ENCODE measurements around the gene PTPRC.

The PTPRC gene

GRCh38 chr1:198680174-198680875 is 41.5 kb downstream of the PTPRC start:
- Histone ChIP-seq H3K4me1 (ENCODE audit: control insufficient read depth, insufficient read depth, low read length) (peaks cover 2% of the 10 kb centered on the region; the same call in 1 of the 2 replicates), H3K27ac (ENCODE audit: extremely low read depth, low read depth, low read length) (no peak overlapping the region), H3K4me3 (ENCODE audit: low read depth, low read length) (no peak overlapping the region), H3K36me3 (ENCODE audit: control insufficient read depth in 2 of 2, insufficient read depth in 1 of 2, low read length in 2 of 2) (no peaks in the 10 kb centered on the region), H3K9me3 (ENCODE audit: control insufficient read depth, insufficient read depth, low read depth, low read length) (no peaks in the 10 kb centered on the region)
- POLR2A ChIA-PET, result no interaction called here
- CTCF ChIA-PET, result no interaction called here
- TF ChIP-seq PRDM6 (tag by site-specific recombination; IDR thresholded peaks at IDR 0.05) (no peak), ZBTB21 (tag by site-specific recombination; IDR thresholded peaks at IDR 0.05) (no peak), GLIS2 (tag by site-specific recombination; IDR thresholded peaks at IDR 0.05) (no peak), ZBTB1 (tag by site-specific recombination; IDR thresholded peaks at IDR 0.05) (no peak), YY2 (tag by site-specific recombination; IDR thresholded peaks at IDR 0.05) (no peak), ZIC2 (tag by site-specific recombination; IDR thresholded peaks at IDR 0.05) (no peak), ZNF324 (tag by site-specific recombination; IDR thresholded peaks at IDR 0.05) (no peak), HIC1 (tag by site-specific recombination; IDR thresholded peaks at IDR 0.05) (no peak), ZNF23 (tag by site-specific recombination; IDR thresholded peaks at IDR 0.05; ENCODE audit: borderline replicate concordance) (no peak), PATZ1 (tag by site-specific recombination; IDR thresholded peaks at IDR 0.05) (no peak), ZNF513 (tag by site-specific recombination; IDR thresholded peaks at IDR 0.05) (no peak), ZNF138 (tag by site-specific recombination; IDR thresholded peaks at IDR 0.05; ENCODE audit: borderline replicate concordance) (no peak), ZXDB (tag by site-specific recombination; IDR thresholded peaks at IDR 0.05) (no peak), SALL2 (tag by site-specific recombination; IDR thresholded peaks at IDR 0.05; ENCODE audit: borderline replicate concordance) (no peak), ZNF510 (tag by site-specific recombination; IDR thresholded peaks at IDR 0.05; ENCODE audit: insufficient replicate concordance) (no peak), SP3 (tag by site-specific recombination; IDR thresholded peaks at IDR 0.05) (no peak), TRIM28 (IDR thresholded peaks at IDR 0.05; ENCODE audit: borderline replicate concordance, low read length) (no peak), ZNF433 (tag by site-specific recombination; IDR thresholded peaks at IDR 0.05; ENCODE audit: low read depth) (no peak), ZNF214 (tag by site-specific recombination; IDR thresholded peaks at IDR 0.05; ENCODE audit: borderline replicate concordance) (no peak)
